Measurements from ENCODE around the gene SKP1.

SKP1 gene

DNA sequence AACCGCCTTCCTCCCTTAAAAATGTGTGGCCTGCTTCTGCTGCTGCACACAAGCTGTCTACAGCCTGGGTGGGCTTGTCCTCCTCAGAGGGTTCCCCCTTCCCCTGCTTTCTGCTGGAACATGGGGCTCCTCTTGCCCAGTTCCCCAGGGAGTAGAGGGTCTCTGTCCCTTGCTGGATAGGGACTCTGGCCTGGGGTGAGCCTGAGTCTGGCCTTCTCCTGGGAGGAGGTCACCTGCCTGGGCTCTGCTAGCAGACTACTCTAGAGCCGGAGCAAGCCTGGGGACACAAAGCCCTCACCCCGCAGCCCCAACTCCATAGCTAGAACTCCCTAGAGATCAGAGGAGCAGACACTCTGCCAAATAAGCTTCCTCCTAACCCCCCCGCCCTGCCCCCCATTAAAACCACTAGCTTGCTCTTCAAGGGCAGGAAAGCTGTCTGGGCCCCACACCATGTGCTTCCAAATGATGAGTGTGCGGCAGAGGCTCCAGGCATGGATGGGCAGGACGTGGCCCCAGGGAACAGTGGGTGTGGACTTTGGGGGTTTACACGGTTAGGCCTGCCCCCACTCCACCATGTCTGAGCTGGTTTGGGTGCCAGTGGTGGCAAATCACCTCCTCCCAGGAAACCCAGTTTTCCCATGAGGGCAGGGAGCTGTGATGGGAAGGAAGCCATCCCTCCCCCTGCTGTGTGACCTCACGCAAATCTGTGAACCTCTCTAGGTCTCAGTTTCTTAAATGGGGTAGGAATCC lies 52.3 kb downstream of the SKP1 start:
- H3K27ac ChIP-seq = peak overlapping the region; percentile 95
- peak; percentile 69 for DNase-seq (ENCODE audit: low spot score)
- CTCF ChIA-PET = interaction anchor here (0.6 to 7.9 kb wide), 6 partner anchors 15 to 463 kb away, joined by 3 to 39 read pairs (median 5); no protein-coding TSS in a partner anchor
- POLR2A ChIA-PET (ENCODE audit: low non-redundant PET) = no interaction called here
- no peak for TF ChIP-seq CTCF (conservative IDR thresholded peaks at IDR 0.05; ENCODE audit: low read depth)

DNA sequence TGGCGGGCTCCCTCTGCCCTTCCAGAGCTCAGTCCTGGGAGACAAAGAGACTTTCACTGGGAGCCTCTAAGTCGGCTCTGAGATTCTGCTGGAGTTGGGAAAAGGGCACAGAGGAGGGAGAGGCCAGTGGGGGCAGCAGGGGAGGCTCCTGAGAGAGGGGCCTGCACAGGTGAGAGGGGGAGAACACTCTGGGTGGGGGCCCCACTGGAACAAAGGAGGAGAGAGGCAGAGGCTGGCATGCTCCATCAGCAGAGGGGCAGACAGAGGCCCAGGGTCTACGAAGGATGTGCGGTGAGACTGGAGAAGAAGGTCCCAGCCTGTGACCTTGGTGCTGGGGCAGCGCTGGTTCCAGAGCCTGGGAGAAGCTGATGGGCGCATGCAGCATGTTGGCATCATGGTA lies 53.4 kb downstream of the SKP1 start:
- no peak for TF ChIP-seq CTCF (conservative IDR thresholded peaks at IDR 0.05; ENCODE audit: low read depth)
- H3K27ac ChIP-seq = peak overlapping the region; percentile 95
- CTCF ChIA-PET = interaction anchor here (0.6 to 7.9 kb wide), 5 partner anchors 10 to 84 kb away, joined by 3 to 39 read pairs (median 6); no protein-coding TSS in a partner anchor
- DNase-seq (ENCODE audit: low spot score) = no peak
- POLR2A ChIA-PET (ENCODE audit: low non-redundant PET) = no interaction called here

- CTCF ChIA-PET = interaction anchor here (0.7 to 1.1 kb wide), 4 partner anchors 14 to 83 kb away, joined by 3 to 6 read pairs (median 4); no protein-coding TSS in a partner anchor
- DNase-seq (ENCODE audit: low spot score) = no peak
- POLR2A ChIA-PET (ENCODE audit: low non-redundant PET) = no interaction called here
- TF ChIP-seq CTCF (conservative IDR thresholded peaks at IDR 0.05; ENCODE audit: low read depth) = no peak
- no peak overlapping the region for H3K27ac ChIP-seq
Observed at GRCh38 chr5:134122530-134122929, 54.2 kb downstream of the SKP1 start.

GRCh38 chr5:134120386-134121138 lies 56.2 kb downstream of the SKP1 start:
- no peak for TF ChIP-seq CTCF (conservative IDR thresholded peaks at IDR 0.05; ENCODE audit: low read depth)
- DNase-seq (ENCODE audit: low spot score) = no peak
- H3K27ac ChIP-seq = no peak overlapping the region
- POLR2A ChIA-PET (ENCODE audit: low non-redundant PET) = no interaction called here
- CTCF ChIA-PET = interaction anchor here (1.1 to 3.1 kb wide), 3 partner anchors 19 to 81 kb away, joined by 3 to 12 read pairs (median 6); no protein-coding TSS in a partner anchor

DNA sequence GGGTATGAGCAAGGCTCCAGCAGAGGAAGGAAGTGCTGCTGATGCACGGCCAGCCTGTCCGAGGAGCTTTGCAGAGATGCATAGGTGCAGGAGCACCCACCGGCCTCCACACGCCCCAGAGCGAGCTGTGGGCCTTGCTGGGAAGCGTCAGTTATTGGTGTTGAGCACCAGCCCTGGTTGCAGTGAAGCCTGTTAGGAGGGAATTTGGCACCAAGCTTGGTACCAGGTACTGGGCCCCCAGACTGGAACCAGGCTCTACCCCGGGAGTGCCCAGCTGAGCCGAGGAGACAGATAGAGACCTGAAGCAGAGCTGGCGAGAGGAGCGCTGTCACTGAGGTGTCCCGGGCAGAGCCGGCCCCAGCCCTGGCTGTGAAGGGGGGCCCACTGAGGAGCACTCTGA lies 57.0 kb downstream of the SKP1 start:
- ChIA-PET CTCF (interaction anchor here (1.3 to 3.1 kb wide), 2 partner anchors 20 to 80 kb away, joined by 3 to 12 read pairs; no protein-coding TSS in a partner anchor), POLR2A (ENCODE audit: low non-redundant PET) (no interaction called here)
- DNase-seq (ENCODE audit: low spot score) = no peak
- no peak overlapping the region for H3K27ac ChIP-seq
- no peak for TF ChIP-seq CTCF (conservative IDR thresholded peaks at IDR 0.05; ENCODE audit: low read depth)

- ChIA-PET CTCF (interaction anchor here (0.5 to 3.1 kb wide), 5 partner anchors 17 to 278 kb away, joined by 3 to 12 read pairs (median 5); no protein-coding TSS in a partner anchor), POLR2A (ENCODE audit: low non-redundant PET) (no interaction called here)
- no peak overlapping the region for H3K27ac ChIP-seq
- no peak for DNase-seq (ENCODE audit: low spot score)
- TF ChIP-seq CTCF (conservative IDR thresholded peaks at IDR 0.05; ENCODE audit: low read depth) = no peak
Observed at GRCh38 chr5:134118212-134118835, 58.4 kb downstream of the SKP1 start.
